Glomerular visceral epithelial cell (primary cell): ENCODE data around the gene GRM8.
"Not testable (repeated sequence)": the region's sequence is repeated elsewhere in the genome, so short reads cannot be mapped to it uniquely, and the experiment has no call there.

Source experiments
- DNase-seq: peaks from one replicate; pipeline ENCODE4 v3.0.0-alpha.2; 2016; ENCODE audit errors: extremely low spot score

GRM8 gene

GRCh38 chr7:126911627-126912026 is 341.1 kb downstream of the GRM8 start:
- DNase-seq: not testable (repeated sequence)

GRCh38 chr7:126908564-126908963 is 344.2 kb downstream of the GRM8 start:
- DNase-seq: not testable (repeated sequence)

- DNase-seq: not testable (repeated sequence)
Observed at GRCh38 chr7:126907657-126908056, 345.1 kb downstream of the GRM8 start.

- DNase-seq: not testable (repeated sequence)
Observed at GRCh38 chr7:126905255-126905654, 347.5 kb downstream of the GRM8 start.

GRCh38 chr7:126901041-126901765 is 351.5 kb downstream of the GRM8 start:
- not testable (repeated sequence) for DNase-seq

- not testable (repeated sequence) for DNase-seq
Observed at GRCh38 chr7:126887980-126888379, 364.8 kb downstream of the GRM8 start.

- not testable (repeated sequence) for DNase-seq
Observed at GRCh38 chr7:126887560-126887959, 365.2 kb downstream of the GRM8 start.

GRCh38 chr7:126882730-126883129 is 370.0 kb downstream of the GRM8 start:
- not testable (repeated sequence) for DNase-seq

- DNase-seq: not testable (repeated sequence)
Observed at GRCh38 chr7:126881908-126882307, 370.8 kb downstream of the GRM8 start.

- no peak for DNase-seq
Observed at GRCh38 chr7:126881315-126881714, 371.4 kb downstream of the GRM8 start.

- DNase-seq: not testable (repeated sequence)
Observed at GRCh38 chr7:126876536-126876935, 376.2 kb downstream of the GRM8 start.

GRCh38 chr7:126856691-126857291 is 395.9 kb downstream of the GRM8 start:
- DNase-seq: no peak

- no peak for DNase-seq
Observed at GRCh38 chr7:126845331-126845730, 407.4 kb downstream of the GRM8 start.

- no peak for DNase-seq
Observed at GRCh38 chr7:126843883-126844282, 408.9 kb downstream of the GRM8 start.

- DNase-seq: no peak
Observed at GRCh38 chr7:126843336-126843735, 409.4 kb downstream of the GRM8 start.

GRCh38 chr7:126842451-126842850 is 410.3 kb downstream of the GRM8 start:
- no peak for DNase-seq

- no peak for DNase-seq
Observed at GRCh38 chr7:126840869-126841268, 411.9 kb downstream of the GRM8 start.

GRCh38 chr7:126839624-126840023 is 413.1 kb downstream of the GRM8 start:
- DNase-seq: no peak

GRCh38 chr7:126838194-126838593 is 414.5 kb downstream of the GRM8 start:
- no peak for DNase-seq

- not testable (repeated sequence) for DNase-seq
Observed at GRCh38 chr7:126831241-126831640, 421.5 kb downstream of the GRM8 start.

GRCh38 chr7:126820925-126821324 is 431.8 kb downstream of the GRM8 start:
- no peak for DNase-seq

GRCh38 chr7:126819197-126819484 is 433.6 kb downstream of the GRM8 start:
- DNase-seq: no peak

- no peak for DNase-seq
Observed at GRCh38 chr7:126818393-126819196, 434.1 kb downstream of the GRM8 start.
